HG03575 (cell line): ENCODE measurements around the gene CUL7.
"Not testable (repeated sequence)": the region's sequence is repeated elsewhere in the genome, so short reads cannot be mapped to it uniquely, and the experiment has no call there.

Experiments used
- ATAC-seq: cut with Tn5 transposase; IDR thresholded peaks from one replicate; pipeline ENCODE4 v1.9.1; 2021; ENCODE audit not compliant: unreplicated experiment, insufficient number of reproducible peaks, low FRiP score; ENCODE audit errors: extremely low read depth

The CUL7 gene

GRCh38 chr6:43053545-43054205 lies at the start of gene CUL7:
TSS of gene CUL7 (minus strand) at chr6:43053851. CDS start at chr6:43052788, 1,063 bp downstream.
- ATAC-seq, result no peak

DNA sequence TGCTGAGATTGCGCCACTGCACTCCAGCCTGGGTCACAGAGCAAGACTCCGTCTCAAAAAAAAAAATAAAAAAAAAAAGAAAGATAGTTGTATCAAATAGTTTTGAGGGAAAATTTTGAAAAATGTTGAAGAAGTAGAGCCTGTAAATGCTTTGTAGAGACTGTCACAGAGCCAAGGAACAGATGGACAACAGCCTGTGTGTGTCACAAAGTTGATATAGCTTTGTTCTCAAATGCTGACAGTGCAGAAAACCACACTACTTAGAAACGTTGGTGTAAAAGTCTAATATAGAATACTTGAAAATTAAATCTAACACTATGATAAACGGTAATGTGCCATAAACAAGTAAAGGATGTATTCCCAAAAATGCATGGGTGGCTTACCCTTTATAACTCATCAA lies 47.8 kb upstream of the CUL7 start:
- ATAC-seq, result no peak

DNA sequence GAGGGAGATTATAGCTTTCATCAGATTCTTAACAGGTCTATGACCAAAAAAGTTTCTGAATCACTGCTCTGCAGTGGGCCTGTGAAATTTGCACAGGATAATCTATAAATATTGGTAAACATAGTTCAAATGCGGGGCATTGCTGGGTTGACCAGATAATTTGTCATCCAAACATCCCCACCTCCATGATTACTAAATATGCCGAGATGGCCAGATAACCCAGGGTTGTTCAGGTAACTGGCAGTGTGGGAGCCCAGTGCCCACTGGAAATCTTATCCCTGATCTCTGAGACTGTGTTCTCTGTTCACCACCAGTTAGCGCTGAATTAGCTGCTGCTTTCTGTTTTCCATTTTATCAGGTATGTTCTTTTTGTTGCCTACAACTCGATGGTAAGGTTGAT lies 43.9 kb upstream of the CUL7 start:
- no peak for ATAC-seq

DNA sequence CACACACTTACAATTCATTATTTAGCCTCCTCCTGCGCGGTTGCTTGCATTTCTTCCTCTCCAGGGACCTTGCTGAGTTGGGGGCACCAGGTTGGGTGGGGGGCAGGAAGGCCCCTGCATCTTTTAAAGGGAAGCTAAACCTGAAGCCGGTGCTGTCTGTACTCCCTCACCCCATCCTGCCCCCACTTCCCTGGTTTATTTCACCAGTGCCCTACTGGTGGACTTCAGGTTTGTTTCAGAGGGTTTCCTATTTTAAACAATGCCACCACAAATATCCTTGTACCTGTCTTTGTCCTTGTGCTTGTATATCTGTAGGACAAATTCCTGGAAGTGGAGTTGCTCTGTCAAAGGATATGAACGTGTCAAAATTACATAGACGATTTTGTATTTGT lies 43.4 kb upstream of the CUL7 start:
- ATAC-seq, result no peak

DNA sequence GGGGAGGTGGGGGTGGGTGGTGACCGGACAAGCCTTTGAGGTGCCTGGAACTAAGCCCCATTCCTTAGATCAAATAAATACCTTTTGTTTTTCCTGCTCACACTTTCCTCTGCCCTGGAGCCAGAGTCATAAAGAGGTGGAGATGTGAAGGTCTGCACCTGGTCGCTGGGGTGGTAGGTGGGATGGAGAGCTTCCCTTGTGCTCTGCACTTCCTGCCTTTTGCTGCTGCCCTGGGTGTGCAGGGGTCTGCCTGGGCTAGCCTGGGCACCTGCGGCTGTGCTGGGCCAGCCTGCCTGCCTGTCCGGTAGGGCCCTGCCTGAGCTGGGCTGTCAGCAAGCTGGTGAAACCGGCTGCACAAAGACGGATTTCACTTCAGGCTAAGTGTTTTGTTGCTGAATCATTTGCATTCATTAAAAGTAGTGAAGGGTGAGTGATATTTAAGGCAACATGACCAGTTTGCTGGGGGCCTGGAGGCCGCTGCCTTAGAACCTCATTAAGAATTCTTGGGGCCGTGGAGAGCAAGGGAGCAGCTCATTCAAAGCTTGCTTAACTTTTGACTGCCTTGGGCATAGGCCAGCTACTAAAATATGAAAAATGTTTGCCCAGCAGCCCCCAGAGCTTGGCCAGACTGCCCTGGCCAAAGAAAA lies 42.9 kb upstream of the CUL7 start:
- no peak for ATAC-seq

DNA sequence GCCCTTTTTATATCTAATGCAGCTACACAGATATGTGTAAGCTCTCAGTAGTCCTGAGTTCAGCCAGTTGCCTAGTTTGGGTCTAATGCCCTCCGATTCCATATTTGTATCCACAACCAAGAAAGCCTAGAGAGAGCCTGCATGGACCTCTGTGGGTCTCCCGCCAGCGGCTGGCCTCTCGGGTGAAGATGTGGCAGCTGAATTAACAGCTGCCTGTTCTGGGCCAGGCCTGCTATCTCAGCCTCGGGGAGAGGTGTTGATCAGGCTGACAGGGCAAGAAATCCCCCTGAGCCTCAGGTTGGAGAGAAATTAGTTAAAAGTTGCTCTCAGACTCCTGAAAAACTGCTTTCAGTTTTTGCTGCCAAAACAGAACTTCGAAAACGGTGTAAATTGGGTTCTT lies 42.3 kb upstream of the CUL7 start:
- no peak for ATAC-seq

DNA sequence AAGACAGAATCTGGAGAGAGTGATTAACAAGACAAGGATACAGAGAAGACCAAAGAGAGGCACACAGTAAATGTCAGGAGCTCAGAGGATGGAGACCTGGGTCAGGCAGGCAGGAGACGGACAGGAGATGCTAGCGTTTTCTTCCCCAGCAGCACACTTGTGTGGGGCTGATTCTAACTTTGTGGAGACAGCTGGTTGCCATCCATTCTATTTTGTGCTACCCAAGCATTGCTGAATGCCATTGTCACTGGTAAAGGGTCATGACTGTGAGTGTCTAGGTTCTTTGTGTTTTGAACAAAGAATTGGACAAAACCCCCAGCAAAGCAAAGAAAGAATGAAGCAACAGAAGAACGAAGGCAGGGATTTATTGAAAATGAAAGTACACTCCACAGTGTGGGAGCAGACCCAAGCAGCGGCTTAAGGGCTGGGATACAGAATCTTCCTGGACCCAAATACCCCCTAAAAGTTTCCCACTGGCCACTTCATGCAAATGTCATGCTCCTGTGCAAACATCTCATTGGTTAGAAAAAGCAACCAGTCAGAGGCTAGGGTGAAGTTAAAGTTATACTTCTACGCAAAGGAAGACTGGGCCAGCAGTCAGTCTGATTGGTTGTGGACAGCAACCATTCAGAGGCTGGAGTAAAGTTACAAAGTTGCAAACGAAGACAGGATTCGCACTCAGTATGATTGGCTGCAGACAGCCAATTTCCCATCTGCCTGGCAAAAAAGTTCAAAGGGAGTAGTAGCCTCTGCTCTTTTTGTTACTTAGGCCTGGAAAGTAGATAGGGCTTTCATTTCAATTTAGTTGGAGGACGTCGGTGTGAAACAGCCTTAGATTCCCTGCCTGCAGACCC lies 40.0 kb upstream of the CUL7 start:
- ATAC-seq, result no peak

DNA sequence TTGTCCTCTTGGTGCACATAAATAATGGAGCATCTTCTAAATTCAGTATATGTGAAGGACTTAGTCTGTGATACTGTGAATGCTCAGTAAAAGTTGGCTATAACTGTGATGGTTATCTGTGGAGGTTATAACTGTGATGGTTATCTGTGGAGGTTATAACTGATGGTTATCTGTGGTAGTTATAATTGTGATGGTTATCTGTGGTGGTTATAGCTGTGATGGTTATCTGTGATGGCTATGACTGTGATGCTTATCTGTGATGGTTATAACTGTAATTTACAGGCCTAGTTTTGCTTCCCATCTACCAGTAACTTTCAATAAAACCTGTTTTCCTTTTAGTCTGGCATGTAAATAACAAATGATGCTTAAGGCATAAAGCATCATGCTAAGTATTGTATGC lies 39.0 kb upstream of the CUL7 start:
- ATAC-seq, result no peak

GRCh38 chr6:43091436-43091991 lies 37.9 kb upstream of the CUL7 start:
- no peak for ATAC-seq

- ATAC-seq, result no peak
Observed at GRCh38 chr6:43091020-43091419, 37.4 kb upstream of the CUL7 start.

DNA sequence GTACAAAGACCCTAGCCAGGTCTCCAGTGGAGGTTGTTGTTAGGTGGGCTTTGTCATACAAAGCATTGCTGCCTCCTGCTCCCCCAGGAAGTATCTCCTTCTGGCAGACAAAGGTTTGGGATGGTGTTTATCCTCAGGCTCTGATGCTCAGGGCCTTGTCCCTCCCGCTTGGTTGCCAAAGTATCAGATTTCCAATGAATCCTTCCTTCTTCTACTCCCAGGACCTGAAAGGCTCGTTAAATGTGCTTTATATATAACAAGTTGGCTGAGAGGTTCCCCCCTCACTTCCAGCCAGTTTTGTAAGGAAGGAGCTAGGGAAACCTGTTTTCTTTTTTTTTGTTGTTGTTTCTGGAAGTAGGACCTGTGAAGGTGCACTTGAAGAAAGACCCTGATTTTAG lies 36.9 kb upstream of the CUL7 start:
- no peak for ATAC-seq

- no peak for ATAC-seq
Observed at GRCh38 chr6:43089874-43090558, 36.4 kb upstream of the CUL7 start.

- no peak for ATAC-seq
Observed at GRCh38 chr6:43089467-43089866, 35.8 kb upstream of the CUL7 start.

GRCh38 chr6:43088654-43089056 lies 35.0 kb upstream of the CUL7 start:
- no peak for ATAC-seq

- ATAC-seq, result no peak
Observed at GRCh38 chr6:43086022-43086658, 32.5 kb upstream of the CUL7 start.

DNA sequence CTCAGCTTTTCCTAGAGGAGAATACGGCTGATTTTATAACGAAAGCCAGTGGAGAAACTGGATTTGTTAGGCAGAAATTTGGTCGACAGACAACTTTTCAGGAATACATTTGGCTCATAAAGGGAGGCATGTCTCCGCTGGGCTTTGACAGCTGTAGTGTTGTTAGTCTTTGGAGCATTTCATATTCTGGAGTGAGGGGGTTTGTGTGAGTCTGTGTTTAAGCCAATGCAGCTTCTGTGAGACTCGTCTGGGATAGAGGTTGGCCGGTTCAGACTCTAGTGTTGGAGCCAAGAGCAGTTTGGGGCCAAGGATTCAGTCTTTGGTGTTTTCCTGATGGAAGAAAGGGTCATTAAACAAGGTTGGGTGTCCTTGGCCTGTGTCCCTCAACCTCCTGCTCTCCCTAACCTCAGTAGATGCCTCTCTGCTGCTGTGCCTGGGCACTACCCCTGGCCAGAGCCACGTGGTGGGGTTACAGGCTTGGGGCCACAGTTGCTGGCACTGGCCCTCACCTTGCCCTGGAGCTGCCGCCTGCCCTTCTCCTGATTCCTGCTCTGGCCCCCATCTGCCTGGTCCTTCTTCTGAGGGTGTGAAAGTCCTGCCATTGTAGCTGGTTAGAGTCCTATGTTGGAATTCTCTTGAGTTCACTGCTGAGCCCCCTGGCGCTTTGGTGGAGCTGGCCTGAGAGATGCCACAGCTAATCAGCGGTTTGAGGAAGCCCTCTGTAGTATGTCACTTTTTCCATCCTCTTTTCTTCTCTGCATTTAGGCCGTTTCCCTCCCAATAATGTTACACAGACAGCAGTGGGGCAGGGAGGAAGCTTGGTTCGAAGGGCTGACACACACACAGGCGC lies 29.4 kb upstream of the CUL7 start:
- no peak for ATAC-seq

DNA sequence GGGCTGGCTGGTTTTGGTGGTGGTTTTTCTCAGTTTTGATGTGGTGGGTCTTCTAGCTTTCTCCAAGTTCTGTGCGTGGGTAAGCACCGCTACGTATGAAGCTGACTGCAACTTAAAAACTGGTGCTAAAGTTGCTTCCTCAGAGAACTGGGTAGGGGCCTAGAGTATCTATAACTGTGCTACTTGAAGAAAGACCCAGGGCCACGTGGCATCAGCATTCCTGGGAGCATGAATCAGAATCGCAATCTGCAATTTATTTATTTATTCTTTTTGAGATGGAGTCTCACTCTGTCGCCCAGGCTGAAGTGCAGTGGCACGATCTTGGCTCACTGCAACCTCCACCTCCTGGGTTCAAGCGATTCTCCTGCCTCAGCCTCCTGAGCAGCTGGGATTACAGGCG lies 28.3 kb upstream of the CUL7 start:
- ATAC-seq, result not testable (repeated sequence)

- ATAC-seq, result no peak
Observed at GRCh38 chr6:43081043-43081442, 27.4 kb upstream of the CUL7 start.
